HPDE6-E6E7 (cell line): Measurements from ENCODE around the gene EXOSC9.

ENCODE experiments used
- DNase-seq: peaks from one replicate; pipeline ENCODE4 v3.0.0; 2011; ENCODE audit warnings: missing footprints; ENCODE audit errors: extremely low spot score

The EXOSC9 gene

GRCh38 chr4:121823505-121824170, 22.5 kb downstream of the EXOSC9 start, which contains the start of gene CCNA2:
Gene CCNA2, minus strand, starts transcription at chr4:121823883. Its CDS starts 255 bp downstream, at chr4:121823628.
- peak; percentile 92 for DNase-seq

- no peak for DNase-seq
Measured at GRCh38 chr4:121824171-121824527, 23.0 kb downstream of the EXOSC9 start.

GRCh38 chr4:121824950-121825349, 23.8 kb downstream of the EXOSC9 start:
- DNase-seq: no peak

GRCh38 chr4:121827853-121828252, 26.7 kb downstream of the EXOSC9 start:
- peak; percentile 35 for DNase-seq

- no peak for DNase-seq
Measured at GRCh38 chr4:121829511-121829910, 28.4 kb downstream of the EXOSC9 start.

- DNase-seq: no peak
Measured at GRCh38 chr4:121838136-121838535, 37.0 kb downstream of the EXOSC9 start.

- DNase-seq: no peak
Measured at GRCh38 chr4:121842862-121843261, 41.7 kb downstream of the EXOSC9 start.

GRCh38 chr4:121846662-121847061, 45.5 kb downstream of the EXOSC9 start:
- DNase-seq: no peak

GRCh38 chr4:121851354-121851753, 50.2 kb downstream of the EXOSC9 start:
- no peak for DNase-seq

GRCh38 chr4:121860121-121860520, 59.0 kb downstream of the EXOSC9 start:
- DNase-seq: no peak

GRCh38 chr4:121861426-121861825, 60.3 kb downstream of the EXOSC9 start:
- no peak for DNase-seq

GRCh38 chr4:121863799-121864198, 62.7 kb downstream of the EXOSC9 start:
- DNase-seq: no peak
